GM18907 (cell line): ENCODE measurements around the gene RETREG1.
"Not testable (repeated sequence)": the region's sequence is repeated elsewhere in the genome, so short reads cannot be mapped to it uniquely, and the experiment has no call there.

Experiments used
- ATAC-seq: cut with Tn5 transposase; IDR thresholded peaks from one replicate; pipeline ENCODE4 v1.9.1; 2021; ENCODE audit warnings: mild to moderate bottlenecking, moderate library complexity; ENCODE audit not compliant: unreplicated experiment

The RETREG1 gene

DNA sequence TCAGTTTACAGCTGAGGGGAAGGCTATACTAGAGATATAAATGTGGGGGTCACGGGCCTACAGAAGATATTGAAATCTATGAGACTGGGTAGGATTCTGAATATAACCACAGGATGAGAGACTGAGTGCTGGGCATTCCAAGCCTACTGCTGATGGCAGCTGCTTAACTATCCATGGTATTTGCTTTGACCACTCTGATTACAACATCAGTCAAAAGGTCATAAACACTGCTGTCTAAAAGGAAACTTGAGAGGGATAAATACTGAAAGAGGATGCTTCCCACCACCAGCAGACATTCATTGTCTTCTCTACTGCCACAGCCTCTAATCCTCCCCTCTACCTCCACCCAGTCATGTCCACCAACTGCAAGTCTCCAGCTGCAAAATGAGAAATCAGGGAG lies 155.0 kb downstream of the RETREG1 start:
- ATAC-seq, result no peak

GRCh38 chr5:16461026-16461425 lies 155.8 kb downstream of the RETREG1 start:
- ATAC-seq, result no peak

DNA sequence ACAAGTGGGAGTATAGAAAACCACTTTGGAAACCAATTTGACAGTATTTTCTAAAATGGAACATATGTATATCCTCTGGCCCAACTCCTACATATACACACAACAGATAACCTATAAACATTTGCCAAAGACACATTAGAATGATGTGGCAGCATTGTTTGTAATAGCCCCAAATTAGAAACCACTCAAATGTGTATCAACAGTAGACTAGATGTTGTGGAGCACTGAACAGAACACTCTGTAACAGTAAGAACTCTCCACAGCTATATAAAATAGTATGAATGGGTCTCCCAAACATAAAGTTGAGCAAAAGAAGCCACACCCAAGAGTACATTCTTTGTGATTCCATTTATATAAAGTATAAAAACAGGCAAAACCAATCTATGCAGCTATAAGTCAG lies 157.3 kb downstream of the RETREG1 start:
- no peak for ATAC-seq

GRCh38 chr5:16457853-16458252 lies 158.9 kb downstream of the RETREG1 start:
- ATAC-seq, result no peak

- ATAC-seq, result no peak
Measured at GRCh38 chr5:16457451-16457850, 159.3 kb downstream of the RETREG1 start.

GRCh38 chr5:16456103-16456832 lies 160.5 kb downstream of the RETREG1 start:
- ATAC-seq, result peak; percentile 68

- ATAC-seq, result no peak
Measured at GRCh38 chr5:16455668-16456067, 161.1 kb downstream of the RETREG1 start.

DNA sequence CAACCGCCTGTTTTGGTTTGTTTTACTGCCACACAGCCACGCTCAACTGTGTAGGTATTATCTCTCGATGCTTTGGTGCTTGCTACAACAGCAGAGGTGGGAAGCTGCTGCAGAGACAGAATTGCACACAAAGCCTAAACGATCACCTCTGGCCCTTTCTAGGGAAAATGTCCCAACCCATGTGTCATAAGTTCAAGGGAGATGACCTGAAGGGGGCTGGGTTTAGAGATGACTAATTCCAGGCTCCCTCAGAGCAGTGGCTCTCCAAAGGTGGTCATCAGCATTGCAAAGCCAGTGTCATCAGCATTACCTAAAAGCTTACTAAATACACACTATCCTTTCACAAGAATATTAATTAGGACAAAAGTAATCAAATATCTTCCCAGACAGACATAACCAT lies 162.1 kb downstream of the RETREG1 start:
- no peak for ATAC-seq

GRCh38 chr5:16453609-16454008 lies 163.2 kb downstream of the RETREG1 start:
- no peak for ATAC-seq

- peak; percentile 53 for ATAC-seq
Measured at GRCh38 chr5:16450163-16450562, 166.6 kb downstream of the RETREG1 start.

DNA sequence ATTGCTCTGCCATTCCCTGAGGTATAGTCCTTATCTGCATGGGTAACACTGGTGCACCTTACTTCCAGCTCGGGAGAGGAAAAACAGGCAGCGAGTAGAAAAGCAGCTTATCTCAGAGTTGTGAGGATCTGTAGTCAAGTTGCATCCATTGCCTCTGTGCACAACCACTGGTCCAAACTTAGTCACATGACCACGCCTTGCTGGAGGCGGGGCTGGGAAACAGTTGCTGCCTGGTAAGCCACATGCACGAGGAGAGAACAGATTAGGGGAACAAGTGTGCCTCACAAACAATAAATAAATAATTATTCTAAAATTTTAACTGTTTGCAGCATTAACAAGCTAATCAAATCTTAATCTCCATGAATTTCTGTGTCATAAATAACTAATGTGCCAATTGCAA lies 169.8 kb downstream of the RETREG1 start:
- ATAC-seq, result no peak

GRCh38 chr5:16437977-16438376 lies 178.8 kb downstream of the RETREG1 start:
- ATAC-seq, result no peak

- ATAC-seq, result not testable (repeated sequence)
Measured at GRCh38 chr5:16436065-16436682, 180.6 kb downstream of the RETREG1 start.

GRCh38 chr5:16431490-16431889 lies 185.3 kb downstream of the RETREG1 start:
- no peak for ATAC-seq

GRCh38 chr5:16430349-16431089 lies 186.3 kb downstream of the RETREG1 start:
- no peak for ATAC-seq

DNA sequence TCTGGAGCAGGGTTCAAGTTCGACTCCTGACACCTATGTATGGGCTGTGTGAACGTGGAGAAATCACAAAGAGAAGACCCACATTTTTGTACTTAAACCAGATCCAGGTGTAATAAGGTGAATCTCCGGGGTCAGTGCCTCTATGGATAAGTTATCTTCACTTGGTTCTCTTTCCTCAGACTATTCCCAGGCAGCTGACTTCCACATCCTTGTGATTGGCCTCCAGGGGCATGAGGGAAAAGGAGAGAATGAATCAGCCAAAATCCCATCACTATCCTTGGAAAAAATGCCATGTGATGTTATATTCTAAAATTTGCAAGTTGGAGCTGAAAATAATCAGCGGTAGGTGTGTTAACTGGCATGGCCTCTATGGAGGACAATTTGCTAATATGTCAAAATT lies 188.4 kb downstream of the RETREG1 start:
- ATAC-seq, result no peak

GRCh38 chr5:16427587-16427986 lies 189.2 kb downstream of the RETREG1 start:
- ATAC-seq, result no peak
